Breast epithelium (tissue), 3 donors: Measurements from ENCODE around the gene UBE2Q1.

Experiments
- POLR2A ChIP-seq: fragments of 450-650 bp; IDR thresholded peaks from one replicate; pipeline ENCODE4 v1.6.1; 2016; ENCODE audit warnings: antibody characterized with exemption, mild to moderate bottlenecking, moderate library complexity
- TF ChIP-seq, protein P1 (sequence below), 3 donors: fragments of 450-650 bp; IDR thresholded peaks; one replicate each; pipeline ENCODE4 v1.5.1; 2016 to 2017; ENCODE audit warnings: antibody characterized with exemption in 3 of 3, mild to moderate bottlenecking in 3 of 3, moderate library complexity in 3 of 3

DNA sequence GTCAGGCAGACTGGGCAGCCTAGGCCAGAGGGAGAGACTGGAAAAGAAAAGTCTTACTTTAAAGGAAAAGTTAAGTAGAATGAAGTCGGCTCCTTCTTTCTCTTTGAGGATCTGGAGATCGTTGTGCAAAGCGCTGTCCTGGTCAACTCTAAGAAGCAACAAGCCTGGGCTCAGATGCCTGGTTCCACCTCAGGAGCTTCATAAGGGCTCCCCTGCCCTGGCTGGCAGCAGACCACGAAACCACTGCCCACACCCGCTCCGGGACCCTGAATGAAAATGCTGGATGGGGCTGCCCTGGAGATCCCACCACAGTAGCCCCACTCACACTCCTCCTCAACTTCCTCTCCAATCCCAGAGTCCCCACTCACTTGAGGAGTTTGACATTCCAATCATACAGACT is 6.4 kb downstream of the UBE2Q1 start:
- TF ChIP-seq POLR2A = no peak
- TF ChIP-seq, protein P1, sequence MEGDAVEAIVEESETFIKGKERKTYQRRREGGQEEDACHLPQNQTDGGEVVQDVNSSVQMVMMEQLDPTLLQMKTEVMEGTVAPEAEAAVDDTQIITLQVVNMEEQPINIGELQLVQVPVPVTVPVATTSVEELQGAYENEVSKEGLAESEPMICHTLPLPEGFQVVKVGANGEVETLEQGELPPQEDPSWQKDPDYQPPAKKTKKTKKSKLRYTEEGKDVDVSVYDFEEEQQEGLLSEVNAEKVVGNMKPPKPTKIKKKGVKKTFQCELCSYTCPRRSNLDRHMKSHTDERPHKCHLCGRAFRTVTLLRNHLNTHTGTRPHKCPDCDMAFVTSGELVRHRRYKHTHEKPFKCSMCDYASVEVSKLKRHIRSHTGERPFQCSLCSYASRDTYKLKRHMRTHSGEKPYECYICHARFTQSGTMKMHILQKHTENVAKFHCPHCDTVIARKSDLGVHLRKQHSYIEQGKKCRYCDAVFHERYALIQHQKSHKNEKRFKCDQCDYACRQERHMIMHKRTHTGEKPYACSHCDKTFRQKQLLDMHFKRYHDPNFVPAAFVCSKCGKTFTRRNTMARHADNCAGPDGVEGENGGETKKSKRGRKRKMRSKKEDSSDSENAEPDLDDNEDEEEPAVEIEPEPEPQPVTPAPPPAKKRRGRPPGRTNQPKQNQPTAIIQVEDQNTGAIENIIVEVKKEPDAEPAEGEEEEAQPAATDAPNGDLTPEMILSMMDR (IDR thresholded peaks at IDR 0.05) = no peak
